GF-D8 (cell line): ENCODE data around the gene PTPRN2.
"Not testable (repeated sequence)": the region's sequence is repeated elsewhere in the genome, so short reads cannot be mapped to it uniquely, and the experiment has no call there.

ENCODE experiments used
- DNase-seq: peaks from one replicate; lab custom pipeline; 2025; lab: John Stamatoyannopoulos, UW

PTPRN2 gene

GRCh38 chr7:157994319-157994718, 593.3 kb downstream of the PTPRN2 start:
- no peak for DNase-seq

DNA sequence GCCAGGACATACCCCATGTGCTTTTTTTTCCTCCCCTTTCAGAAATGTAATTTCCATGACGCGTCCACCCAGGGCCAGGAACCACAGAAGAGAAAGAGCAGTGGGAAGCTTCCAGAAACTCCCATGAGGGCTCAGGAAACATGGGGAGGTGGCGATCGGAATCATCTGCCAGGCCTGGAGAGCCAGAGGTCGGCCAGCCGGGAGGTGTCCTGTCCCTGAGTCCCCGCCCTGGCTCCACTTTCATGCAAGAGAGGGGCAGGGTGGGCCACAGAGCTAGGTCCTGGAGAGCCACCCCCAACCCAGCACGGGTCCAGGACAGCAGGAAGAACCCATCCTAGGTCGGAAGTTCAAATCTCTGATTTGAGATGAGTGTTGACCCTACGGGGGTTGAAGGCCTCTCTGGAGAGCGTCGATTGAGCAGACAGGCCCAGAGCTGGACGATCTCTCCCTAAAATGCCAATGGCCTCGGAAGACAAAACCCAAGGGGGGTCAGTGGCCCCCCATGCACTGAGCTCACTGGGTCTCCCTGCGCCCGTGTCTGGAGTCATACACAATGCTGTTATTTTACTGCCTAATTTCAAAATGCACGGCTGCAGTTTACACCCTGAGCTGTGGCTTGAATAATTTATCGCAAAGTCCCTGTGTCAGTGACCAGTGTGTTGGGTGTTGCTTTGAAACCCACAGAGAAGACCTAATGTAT, 594.1 kb downstream of the PTPRN2 start:
- no peak for DNase-seq

DNA sequence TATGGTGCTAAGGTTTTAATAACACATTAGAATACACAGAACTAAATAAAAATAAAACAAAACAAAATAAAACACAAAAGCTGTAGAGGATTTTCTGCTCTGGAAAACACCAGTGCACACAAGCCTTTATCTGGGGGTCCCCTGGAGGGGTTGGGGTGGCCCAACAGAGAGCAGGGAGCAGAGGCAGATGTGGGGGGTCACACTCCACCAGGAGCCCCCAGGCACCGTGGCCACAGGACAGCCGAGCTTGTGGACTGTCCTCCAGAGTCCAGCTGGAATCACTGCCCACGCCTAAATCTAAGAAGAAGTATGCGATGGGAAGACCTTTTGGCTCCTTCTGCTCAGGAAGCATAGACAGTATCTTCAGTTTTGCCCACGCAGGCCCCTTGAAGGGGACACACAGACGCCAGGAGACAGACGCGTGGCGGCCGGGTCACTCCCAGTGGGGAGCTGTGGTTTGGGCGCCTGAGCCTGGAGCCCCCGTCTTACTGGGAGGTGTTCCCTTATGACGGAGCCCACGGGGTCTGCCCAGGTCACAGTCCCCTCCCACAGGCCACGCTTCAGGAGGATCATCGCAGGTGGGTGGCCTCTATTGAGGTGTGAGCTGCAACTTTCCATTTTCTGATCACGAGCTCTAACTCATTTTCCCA, 595.0 kb downstream of the PTPRN2 start:
- no peak for DNase-seq

GRCh38 chr7:157991761-157992160, 595.9 kb downstream of the PTPRN2 start:
- no peak for DNase-seq

GRCh38 chr7:157991351-157991750, 596.3 kb downstream of the PTPRN2 start:
- DNase-seq, result no peak

- DNase-seq, result no peak
Measured at GRCh38 chr7:157990881-157991250, 596.8 kb downstream of the PTPRN2 start.

DNA sequence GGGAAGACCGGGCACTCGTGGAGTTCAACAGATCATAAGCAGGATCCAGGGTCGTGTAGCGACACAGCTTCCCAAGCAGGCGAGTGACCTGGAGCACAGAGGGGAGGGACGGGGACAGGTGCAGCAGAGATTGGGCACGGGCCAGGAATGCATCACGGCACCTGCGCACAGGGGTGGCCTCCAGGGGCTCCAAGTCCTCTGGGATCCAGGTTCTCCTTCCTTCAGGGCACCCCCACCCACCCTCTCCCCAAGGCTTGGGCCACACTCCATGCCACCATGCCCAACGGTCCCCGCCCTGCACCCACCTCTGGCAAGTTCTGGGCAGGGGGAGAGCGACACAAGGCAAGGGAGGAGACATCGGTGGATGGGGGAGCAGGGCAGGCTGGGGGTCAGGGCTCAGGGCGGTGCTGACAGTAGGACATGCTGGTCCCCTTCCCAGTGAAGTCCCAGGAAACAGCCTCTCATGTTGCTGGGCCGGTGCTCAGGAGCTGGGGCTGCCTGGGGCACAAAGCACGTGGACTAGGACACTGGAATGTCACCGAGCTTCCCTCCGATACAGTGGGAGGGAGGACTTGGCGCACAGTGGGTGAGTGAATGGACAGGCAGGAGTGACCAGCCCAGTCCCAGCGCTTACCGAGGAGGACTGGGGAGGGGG, 597.3 kb downstream of the PTPRN2 start:
- no peak for DNase-seq

- DNase-seq, result no peak
Measured at GRCh38 chr7:157989589-157989988, 598.0 kb downstream of the PTPRN2 start.

DNA sequence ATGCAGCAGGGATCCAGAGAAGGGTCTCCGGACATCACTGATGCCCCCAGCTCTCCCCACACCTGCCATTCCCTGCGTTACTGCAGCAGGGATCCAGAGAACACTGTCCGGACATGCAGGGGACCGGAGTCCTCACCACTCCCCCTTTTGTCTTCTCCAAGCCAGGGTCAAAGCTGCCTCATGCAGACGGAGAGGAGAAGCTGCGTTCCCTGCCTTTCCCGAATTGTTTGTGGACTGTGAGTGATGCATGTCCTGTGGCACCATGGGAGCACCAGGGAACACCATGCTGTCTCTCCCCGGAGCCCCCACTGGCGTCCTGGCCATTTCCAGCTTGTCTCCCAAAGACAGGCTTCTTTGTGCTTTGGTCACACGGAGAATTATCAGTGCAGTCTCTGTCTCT, 599.7 kb downstream of the PTPRN2 start:
- no peak for DNase-seq

GRCh38 chr7:157986051-157986450, 601.6 kb downstream of the PTPRN2 start:
- no peak for DNase-seq

DNA sequence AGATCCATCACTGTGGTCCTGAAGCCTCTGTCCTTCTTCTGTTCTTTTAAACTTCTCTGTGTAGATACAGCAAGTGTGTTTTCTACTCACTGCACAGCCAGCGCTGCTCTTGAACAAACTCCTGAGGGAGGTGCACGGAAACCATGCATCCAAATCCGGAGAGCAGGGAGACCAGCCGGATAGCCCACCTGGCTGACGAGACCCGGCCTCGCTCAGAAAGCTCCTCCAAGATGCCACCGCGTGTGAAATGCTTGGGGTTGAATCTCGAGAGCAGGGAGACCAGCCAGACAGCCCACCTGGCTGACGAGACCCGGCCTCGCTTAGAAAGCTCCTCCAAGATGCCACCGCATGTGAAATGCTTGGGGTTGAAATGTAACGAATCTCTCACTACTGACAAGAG, 602.0 kb downstream of the PTPRN2 start:
- no peak for DNase-seq

- no peak for DNase-seq
Measured at GRCh38 chr7:157984423-157985163, 603.0 kb downstream of the PTPRN2 start.

- no peak for DNase-seq
Measured at GRCh38 chr7:157983502-157984422, 603.9 kb downstream of the PTPRN2 start.

DNA sequence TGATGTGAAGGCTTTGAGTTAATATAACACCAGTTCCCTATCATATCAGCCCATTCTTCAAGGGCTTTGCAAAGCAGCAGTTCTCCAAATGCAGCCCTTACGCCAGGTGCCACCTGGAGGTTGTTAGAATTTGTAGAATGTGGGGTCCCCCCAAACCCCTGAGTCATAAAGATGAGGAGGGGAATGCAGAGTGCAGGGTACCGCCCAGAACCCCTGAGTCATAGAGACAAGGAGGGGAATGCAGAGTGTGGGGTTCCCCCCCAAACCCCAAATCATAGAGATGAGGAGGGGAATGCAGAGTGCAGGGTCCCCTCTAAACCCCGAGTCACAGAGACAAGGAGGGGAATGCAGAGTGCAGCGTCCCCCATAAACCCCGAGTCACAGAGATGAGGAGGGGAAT, 605.8 kb downstream of the PTPRN2 start:
- DNase-seq, result no peak

DNA sequence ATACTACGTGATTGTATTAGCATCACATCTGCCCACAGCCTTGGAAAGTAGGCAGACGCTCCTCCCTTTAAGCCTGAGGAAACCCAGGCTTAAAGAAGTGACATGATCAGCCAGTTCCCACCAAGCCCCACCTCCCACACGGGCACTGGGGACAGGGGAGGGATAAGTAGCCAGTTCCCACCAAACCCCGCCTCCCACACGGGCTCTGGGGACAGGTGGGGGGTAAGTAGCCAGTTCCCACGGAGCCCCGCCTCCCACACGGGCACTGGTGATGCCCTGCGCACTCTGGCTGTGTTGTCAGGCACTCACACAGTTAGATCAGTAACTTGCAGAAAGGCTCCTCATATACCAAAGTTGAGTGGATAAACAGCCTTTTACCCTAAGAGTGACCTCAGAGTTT, 606.8 kb downstream of the PTPRN2 start:
- DNase-seq, result no peak

- not testable (repeated sequence) for DNase-seq
Measured at GRCh38 chr7:157980341-157980731, 607.3 kb downstream of the PTPRN2 start.

DNA sequence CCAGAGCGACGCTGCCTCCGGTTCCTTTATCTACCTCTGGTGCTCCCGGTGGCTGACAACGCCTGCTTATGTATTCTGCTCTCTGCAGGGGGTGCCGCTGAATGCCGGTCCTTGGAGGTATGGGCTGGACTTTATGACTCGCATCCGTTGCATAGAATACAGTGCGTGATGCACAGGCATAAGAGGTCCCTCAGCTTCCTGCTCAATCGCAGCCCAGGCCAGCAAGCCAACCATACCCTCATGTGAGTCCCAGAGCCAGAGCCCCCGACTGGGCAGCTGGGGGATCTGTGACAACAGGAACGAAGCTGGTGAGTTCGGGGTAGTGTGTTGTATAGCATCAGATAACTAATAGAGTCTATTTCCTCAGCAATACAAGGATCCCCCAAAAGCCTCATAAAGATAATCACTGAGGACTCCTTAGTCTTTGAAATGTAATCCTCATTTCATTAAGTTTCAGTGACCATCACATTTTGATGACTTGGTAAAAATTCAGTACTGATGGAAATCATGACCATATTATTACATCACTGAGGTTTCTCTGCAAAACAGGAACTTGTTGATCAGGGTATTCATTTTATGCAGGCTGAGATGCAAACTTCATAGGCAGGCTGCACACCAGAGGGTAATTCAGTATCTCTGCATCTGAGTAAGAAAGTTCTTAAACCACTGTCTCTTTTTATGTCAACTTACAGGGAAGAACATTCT, 607.8 kb downstream of the PTPRN2 start:
- DNase-seq, result no peak

DNA sequence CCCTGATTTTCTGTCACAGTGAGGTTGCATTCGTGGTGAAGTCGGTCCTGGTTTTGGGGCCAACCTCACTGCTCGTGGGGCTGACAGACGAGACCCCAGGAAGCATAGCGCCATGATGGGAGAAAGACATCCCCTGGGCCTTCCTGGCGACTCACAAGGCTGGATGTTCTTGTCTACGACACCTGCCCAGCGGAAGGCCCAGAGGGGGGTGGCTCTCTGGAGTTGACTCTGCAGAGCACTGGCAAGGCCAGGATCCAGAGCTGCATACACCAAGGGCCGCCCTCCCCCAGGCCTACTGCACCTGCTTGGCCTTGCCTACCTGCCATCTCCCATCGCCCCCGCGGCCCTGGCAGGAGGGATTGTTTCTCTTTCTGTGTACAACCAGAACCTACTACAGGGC, 608.9 kb downstream of the PTPRN2 start:
- no peak for DNase-seq

- no peak for DNase-seq
Measured at GRCh38 chr7:157977717-157978496, 609.7 kb downstream of the PTPRN2 start.

- no peak for DNase-seq
Measured at GRCh38 chr7:157977306-157977705, 610.3 kb downstream of the PTPRN2 start.
